Measurements from ENCODE around the gene IGLL5. TPM values are rescaled to one million over a fixed set of nuclear protein-coding genes. Genes with fewer than 3 reads are reported as not detected.
A peak's percentile ranks its signal among the peaks of the same experiment; 100 is the strongest.

IGLL5 gene
- total RNA-seq, 6 donors from 2014 or later = 4.3 to 58.5 (median 21.5) TPM

DNA sequence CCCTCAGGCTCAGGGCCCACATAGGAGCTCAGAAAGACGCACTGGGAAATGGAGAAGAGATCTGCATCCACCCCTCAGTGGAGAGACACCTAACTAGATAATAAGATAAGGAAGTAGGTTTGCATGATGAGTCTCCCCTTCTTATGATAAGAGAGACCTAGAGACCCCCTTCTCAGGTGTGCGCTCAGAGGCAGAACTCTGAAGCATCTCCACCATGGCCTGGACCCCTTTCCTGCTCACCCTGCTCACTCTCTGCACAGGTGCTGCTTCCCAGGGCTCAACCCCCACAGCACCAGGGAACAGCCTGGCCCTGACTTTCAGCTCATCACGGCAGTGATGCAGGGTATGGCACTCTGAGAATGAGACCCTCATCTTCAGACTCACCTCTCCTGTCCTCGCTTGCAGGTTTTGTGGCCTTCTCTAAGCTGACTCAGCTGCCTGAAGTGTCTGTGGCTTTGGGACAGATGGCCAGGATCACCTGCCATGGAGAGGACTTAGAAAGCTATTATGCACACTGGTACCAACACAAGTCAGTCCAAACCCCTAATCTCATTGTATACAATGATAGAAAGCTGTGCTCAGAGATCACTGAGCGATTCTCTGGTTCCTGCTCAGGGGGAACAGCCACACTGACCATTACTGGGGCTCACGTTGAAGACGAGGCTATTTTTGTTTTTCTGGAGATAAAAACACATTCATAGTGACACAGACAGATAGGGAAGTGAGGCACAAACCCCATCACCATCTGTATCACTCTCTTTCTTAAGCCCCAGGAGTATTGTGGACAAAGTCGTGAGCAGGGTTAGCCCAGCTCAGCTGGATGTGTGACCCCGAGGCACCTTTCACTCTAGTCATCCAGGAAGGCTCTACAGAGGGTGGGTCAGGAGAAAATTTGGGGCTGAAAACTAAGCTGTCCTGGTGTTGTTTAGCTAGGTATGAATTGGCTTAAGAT is 29.7 kb upstream of the IGLL5 start:
- 86 to 89% methylated on average over 8 to 9 of the region's 9 CpGs for WGBS, 2 donors
- H3K9me3 ChIP-seq = no peaks in the 10 kb centered on the region

DNA sequence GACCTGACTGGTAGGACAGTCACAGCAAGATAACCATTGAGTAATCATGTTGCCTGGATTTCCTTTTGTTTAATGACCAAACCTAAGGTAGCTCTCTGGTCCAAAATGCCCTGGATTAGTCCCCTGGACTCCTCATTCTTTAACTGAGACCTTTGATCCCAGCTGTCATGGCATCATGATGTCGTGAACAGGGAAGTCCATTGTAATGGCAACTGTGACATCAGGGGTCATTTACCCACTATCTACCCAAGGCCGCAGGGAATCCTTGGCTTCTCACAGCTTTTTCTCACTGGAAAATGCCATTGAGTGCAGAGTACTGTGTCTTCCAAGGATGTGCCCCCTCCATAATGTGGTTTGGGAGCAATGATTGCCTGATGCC is 29.1 kb upstream of the IGLL5 start:
- TF ChIP-seq, protein P1, sequence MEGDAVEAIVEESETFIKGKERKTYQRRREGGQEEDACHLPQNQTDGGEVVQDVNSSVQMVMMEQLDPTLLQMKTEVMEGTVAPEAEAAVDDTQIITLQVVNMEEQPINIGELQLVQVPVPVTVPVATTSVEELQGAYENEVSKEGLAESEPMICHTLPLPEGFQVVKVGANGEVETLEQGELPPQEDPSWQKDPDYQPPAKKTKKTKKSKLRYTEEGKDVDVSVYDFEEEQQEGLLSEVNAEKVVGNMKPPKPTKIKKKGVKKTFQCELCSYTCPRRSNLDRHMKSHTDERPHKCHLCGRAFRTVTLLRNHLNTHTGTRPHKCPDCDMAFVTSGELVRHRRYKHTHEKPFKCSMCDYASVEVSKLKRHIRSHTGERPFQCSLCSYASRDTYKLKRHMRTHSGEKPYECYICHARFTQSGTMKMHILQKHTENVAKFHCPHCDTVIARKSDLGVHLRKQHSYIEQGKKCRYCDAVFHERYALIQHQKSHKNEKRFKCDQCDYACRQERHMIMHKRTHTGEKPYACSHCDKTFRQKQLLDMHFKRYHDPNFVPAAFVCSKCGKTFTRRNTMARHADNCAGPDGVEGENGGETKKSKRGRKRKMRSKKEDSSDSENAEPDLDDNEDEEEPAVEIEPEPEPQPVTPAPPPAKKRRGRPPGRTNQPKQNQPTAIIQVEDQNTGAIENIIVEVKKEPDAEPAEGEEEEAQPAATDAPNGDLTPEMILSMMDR (IDR thresholded peaks at IDR 0.05) = no peak
- TF ChIP-seq EP300 (IDR thresholded peaks at IDR 0.05) = no peak
- no peak for TF ChIP-seq POLR2AphosphoS5 (IDR thresholded peaks at IDR 0.05)
- TF ChIP-seq POLR2A (IDR thresholded peaks at IDR 0.05) = no peak
- Histone ChIP-seq H3K4me1 (no peaks in the 10 kb centered on the region), H3K9me3 (no peaks in the 10 kb centered on the region), H3K27me3 (no peaks in the 10 kb centered on the region), H3K4me3 (no peak overlapping the region), H3K36me3 (no peaks in the 10 kb centered on the region), H3K27ac (no peak overlapping the region)
- DNase-seq = no peak
- ATAC-seq (ENCODE audit: low FRiP score in 2 of 2) = no peak
- 77 to 100% methylated on average over 2 of the region's 2 CpGs for WGBS, 2 donors

More for the DNA sequence above, 29.7 kb upstream of the IGLL5 start:
- TF ChIP-seq EP300 (IDR thresholded peaks at IDR 0.05) (no peak), POLR2A (IDR thresholded peaks at IDR 0.05) (no peak), POLR2AphosphoS5 (IDR thresholded peaks at IDR 0.05) (no peak)
- TF ChIP-seq, protein P1 (IDR thresholded peaks at IDR 0.05) = no peak
- no peaks in the 10 kb centered on the region for H3K27me3 ChIP-seq
- H3K36me3 ChIP-seq = no peaks in the 10 kb centered on the region
- H3K27ac ChIP-seq = no peak overlapping the region
- DNase-seq = no peak
- H3K4me1 ChIP-seq = no peaks in the 10 kb centered on the region
- ATAC-seq (ENCODE audit: low FRiP score in 2 of 2) = no peak
- H3K4me3 ChIP-seq = no peak overlapping the region

DNA sequence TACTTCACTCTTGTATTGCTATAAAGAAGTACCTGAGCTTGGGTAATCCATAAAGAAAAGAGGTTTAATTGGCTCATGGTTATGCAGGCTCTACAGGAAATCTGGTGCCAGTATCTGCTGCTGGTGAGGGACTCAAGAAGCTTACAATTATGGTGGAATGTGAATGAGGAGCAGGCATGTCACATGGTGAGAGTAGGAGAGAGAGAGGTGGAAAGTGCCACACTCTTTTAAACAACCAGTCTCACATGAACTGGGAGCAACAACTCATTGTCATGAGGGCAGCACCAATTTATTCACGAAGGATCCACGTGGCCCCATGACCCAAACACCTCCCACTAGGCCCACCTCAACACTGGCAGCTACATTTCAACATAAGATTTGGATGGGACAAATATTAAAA is 24.6 kb upstream of the IGLL5 start:
- Histone ChIP-seq H3K27ac (no peak overlapping the region), H3K4me3 (no peak overlapping the region), H3K36me3 (no peaks in the 10 kb centered on the region), H3K9me3 (no peaks in the 10 kb centered on the region), H3K27me3 (no peaks in the 10 kb centered on the region), H3K4me1 (no peaks in the 10 kb centered on the region)
- DNase-seq (no peak), ATAC-seq (ENCODE audit: low FRiP score in 2 of 2) (no peak)
- TF ChIP-seq EP300 (IDR thresholded peaks at IDR 0.05) (no peak), POLR2AphosphoS5 (IDR thresholded peaks at IDR 0.05) (no peak), POLR2A (IDR thresholded peaks at IDR 0.05) (no peak)
- TF ChIP-seq, protein P1 (IDR thresholded peaks at IDR 0.05) = no peak
- WGBS, 2 donors = 86 to 89% methylated on average over 2 of the region's 2 CpGs

DNA sequence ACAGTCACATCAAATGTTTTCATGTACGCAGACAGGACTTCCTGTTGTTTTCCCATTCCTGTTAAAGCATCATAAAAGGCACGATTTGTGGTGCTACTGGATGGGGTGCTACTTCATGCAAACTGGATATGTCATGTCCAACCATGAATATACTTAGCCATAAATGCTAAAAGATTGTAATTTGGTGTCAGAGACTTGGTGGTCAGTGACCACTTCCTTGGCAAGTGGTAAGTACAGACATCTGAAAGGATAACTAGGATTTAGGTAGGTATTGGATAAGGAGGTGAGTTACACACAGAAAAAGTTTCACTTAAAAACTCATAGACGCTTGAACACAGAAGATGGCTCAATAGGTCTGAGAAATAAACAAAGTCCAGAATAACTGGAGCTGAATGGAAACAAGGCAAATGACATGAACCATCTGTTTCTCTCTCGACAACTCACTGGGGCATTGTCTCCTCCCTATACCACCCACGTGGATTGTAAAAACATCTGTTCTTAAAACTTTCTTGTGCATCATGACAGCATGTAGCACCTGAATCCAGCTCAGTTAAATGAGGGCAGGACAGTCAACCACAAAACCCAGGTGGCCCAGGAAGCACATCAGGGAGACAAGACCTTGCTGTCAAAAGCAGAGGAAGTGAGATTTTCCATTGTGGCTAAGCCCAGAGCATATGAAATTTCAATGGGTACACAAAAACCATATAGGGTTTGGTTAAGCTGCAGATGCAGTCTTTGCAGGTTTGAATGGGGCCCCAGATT is 22.1 kb upstream of the IGLL5 start:
- WGBS, 2 donors = 46 to 49% methylated on average over 5 of the region's 5 CpGs
- TF ChIP-seq POLR2A (IDR thresholded peaks at IDR 0.05) = no peak
- no peak for TF ChIP-seq POLR2AphosphoS5 (IDR thresholded peaks at IDR 0.05)
- no peak for TF ChIP-seq EP300 (IDR thresholded peaks at IDR 0.05)
- TF ChIP-seq, protein P1 (IDR thresholded peaks at IDR 0.05) = no peak
- Histone ChIP-seq H3K9me3 (no peaks in the 10 kb centered on the region), H3K36me3 (no peaks in the 10 kb centered on the region), H3K4me1 (no peaks in the 10 kb centered on the region), H3K27me3 (no peaks in the 10 kb centered on the region), H3K4me3 (no peak overlapping the region), H3K27ac (no peak overlapping the region)
- no peak for DNase-seq
- peak in 1 of 2 donors; percentile 61 for ATAC-seq (ENCODE audit: low FRiP score in 2 of 2)
